ENCODE results near the gene ZCCHC14.
"Not testable (repeated sequence)": the region's sequence is repeated elsewhere in the genome, so short reads cannot be mapped to it uniquely, and the experiment has no call there.

ZCCHC14 gene

GRCh38 chr16:87366930-87367329, 125.9 kb downstream of the ZCCHC14 start:
- in situ Hi-C loops (cut with HindIII; ENCODE audit: low sequenced_read_pairs), result no loop called here

- in situ Hi-C loops (cut with HindIII; ENCODE audit: low sequenced_read_pairs), result no loop called here
These were observed 126.5 kb downstream of the ZCCHC14 start for GRCh38 chr16:87366288-87366687.

GRCh38 chr16:87365021-87365713, 127.7 kb downstream of the ZCCHC14 start:
- in situ Hi-C loops (cut with HindIII; ENCODE audit: low sequenced_read_pairs), result no loop called here

GRCh38 chr16:87363771-87364455, 128.9 kb downstream of the ZCCHC14 start:
- in situ Hi-C loops (cut with HindIII; ENCODE audit: low sequenced_read_pairs), result no loop called here

- in situ Hi-C loops (cut with HindIII; ENCODE audit: low sequenced_read_pairs), result not testable (repeated sequence)
These were observed 129.8 kb downstream of the ZCCHC14 start for GRCh38 chr16:87362828-87363559.

GRCh38 chr16:87361916-87362619, 130.8 kb downstream of the ZCCHC14 start:
- in situ Hi-C loops (cut with HindIII; ENCODE audit: low sequenced_read_pairs), result no loop called here

- in situ Hi-C loops (cut with HindIII; ENCODE audit: low sequenced_read_pairs), result no loop called here
These were observed 131.8 kb downstream of the ZCCHC14 start for GRCh38 chr16:87360862-87361610.

- in situ Hi-C loops (cut with HindIII; ENCODE audit: low sequenced_read_pairs), result no loop called here
These were observed 133.7 kb downstream of the ZCCHC14 start for GRCh38 chr16:87359121-87359520.

GRCh38 chr16:87358696-87359095, 134.1 kb downstream of the ZCCHC14 start:
- in situ Hi-C loops (cut with HindIII; ENCODE audit: low sequenced_read_pairs), result no loop called here

GRCh38 chr16:87358250-87358649, 134.6 kb downstream of the ZCCHC14 start:
- in situ Hi-C loops (cut with HindIII; ENCODE audit: low sequenced_read_pairs), result no loop called here

- in situ Hi-C loops (cut with HindIII; ENCODE audit: low sequenced_read_pairs), result no loop called here
These were observed 136.4 kb downstream of the ZCCHC14 start for GRCh38 chr16:87356491-87356853.
